Measurements from ENCODE around the gene KLRD1.
"Not testable (repeated sequence)": the region's sequence is repeated elsewhere in the genome, so short reads cannot be mapped to it uniquely, and the experiment has no call there.

The KLRD1 gene

GRCh38 chr12:10369557-10370415 is 62.1 kb downstream of the KLRD1 start:
- Histone ChIP-seq H3K9ac (ENCODE audit: low read length in 2 of 2) (no peak overlapping the region), H3K27me3 (ENCODE audit: control insufficient read depth in 1 of 2, insufficient read depth in 2 of 2, low read length in 2 of 2) (no peaks in the 10 kb centered on the region), H3K4me3 (ENCODE audit: low read length in 2 of 2) (no peak overlapping the region), H3K36me3 (ENCODE audit: control insufficient read depth in 2 of 2, insufficient read depth in 2 of 2, low read length in 2 of 2) (no peaks in the 10 kb centered on the region), H3K9me3 (ENCODE audit: control insufficient read depth in 2 of 2, low read length in 2 of 2) (no peaks in the 10 kb centered on the region), H3K27ac (ENCODE audit: low read length) (no peak overlapping the region), H3K4me1 (ENCODE audit: control insufficient read depth, insufficient read depth, low read length) (peaks cover 21% of the 10 kb centered on the region)

GRCh38 chr12:10371893-10372535 is 64.3 kb downstream of the KLRD1 start:
- H3K4me1 ChIP-seq (ENCODE audit: control insufficient read depth, insufficient read depth, low read length); H3K27me3 ChIP-seq (ENCODE audit: control insufficient read depth in 1 of 2, insufficient read depth in 2 of 2, low read length in 2 of 2); H3K9me3 ChIP-seq (ENCODE audit: control insufficient read depth in 2 of 2, low read length in 2 of 2); H3K9ac ChIP-seq (ENCODE audit: low read length in 2 of 2); H3K27ac ChIP-seq (ENCODE audit: low read length); H3K36me3 ChIP-seq (ENCODE audit: control insufficient read depth in 2 of 2, insufficient read depth in 2 of 2, low read length in 2 of 2); H3K4me3 ChIP-seq (ENCODE audit: low read length in 2 of 2): not testable (repeated sequence)

GRCh38 chr12:10372559-10372958 is 64.9 kb downstream of the KLRD1 start:
- Histone ChIP-seq H3K9ac (ENCODE audit: low read length in 2 of 2) (no peak overlapping the region), H3K4me3 (ENCODE audit: low read length in 2 of 2) (no peak overlapping the region), H3K27me3 (ENCODE audit: control insufficient read depth in 1 of 2, insufficient read depth in 2 of 2, low read length in 2 of 2) (no peaks in the 10 kb centered on the region), H3K36me3 (ENCODE audit: control insufficient read depth in 2 of 2, insufficient read depth in 2 of 2, low read length in 2 of 2) (peaks cover 0 to 3% of the 10 kb centered on the region in 2 donors), H3K27ac (ENCODE audit: low read length) (no peak overlapping the region), H3K9me3 (ENCODE audit: control insufficient read depth in 2 of 2, low read length in 2 of 2) (no peaks in the 10 kb centered on the region), H3K4me1 (ENCODE audit: control insufficient read depth, insufficient read depth, low read length) (no peaks in the 10 kb centered on the region)

- Histone ChIP-seq H3K4me3 (ENCODE audit: low read length in 2 of 2) (no peak overlapping the region), H3K4me1 (ENCODE audit: control insufficient read depth, insufficient read depth, low read length) (no peaks in the 10 kb centered on the region), H3K27ac (ENCODE audit: low read length) (no peak overlapping the region), H3K9me3 (ENCODE audit: control insufficient read depth in 2 of 2, low read length in 2 of 2) (no peaks in the 10 kb centered on the region), H3K27me3 (ENCODE audit: control insufficient read depth in 1 of 2, insufficient read depth in 2 of 2, low read length in 2 of 2) (no peaks in the 10 kb centered on the region), H3K9ac (ENCODE audit: low read length in 2 of 2) (no peak overlapping the region), H3K36me3 (ENCODE audit: control insufficient read depth in 2 of 2, insufficient read depth in 2 of 2, low read length in 2 of 2) (peaks cover 0 to 3% of the 10 kb centered on the region in 2 donors)
Measured at GRCh38 chr12:10374624-10375018, 67.0 kb downstream of the KLRD1 start.

- not testable (repeated sequence) for H3K4me1 ChIP-seq (ENCODE audit: control insufficient read depth, insufficient read depth, low read length); H3K4me3 ChIP-seq (ENCODE audit: low read length in 2 of 2); H3K9ac ChIP-seq (ENCODE audit: low read length in 2 of 2); H3K27me3 ChIP-seq (ENCODE audit: control insufficient read depth in 1 of 2, insufficient read depth in 2 of 2, low read length in 2 of 2); H3K36me3 ChIP-seq (ENCODE audit: control insufficient read depth in 2 of 2, insufficient read depth in 2 of 2, low read length in 2 of 2); H3K9me3 ChIP-seq (ENCODE audit: control insufficient read depth in 2 of 2, low read length in 2 of 2); H3K27ac ChIP-seq (ENCODE audit: low read length)
Measured at GRCh38 chr12:10378737-10379136, 71.1 kb downstream of the KLRD1 start.
